ENCODE data around the gene ZNF593.

The ZNF593 gene

DNA sequence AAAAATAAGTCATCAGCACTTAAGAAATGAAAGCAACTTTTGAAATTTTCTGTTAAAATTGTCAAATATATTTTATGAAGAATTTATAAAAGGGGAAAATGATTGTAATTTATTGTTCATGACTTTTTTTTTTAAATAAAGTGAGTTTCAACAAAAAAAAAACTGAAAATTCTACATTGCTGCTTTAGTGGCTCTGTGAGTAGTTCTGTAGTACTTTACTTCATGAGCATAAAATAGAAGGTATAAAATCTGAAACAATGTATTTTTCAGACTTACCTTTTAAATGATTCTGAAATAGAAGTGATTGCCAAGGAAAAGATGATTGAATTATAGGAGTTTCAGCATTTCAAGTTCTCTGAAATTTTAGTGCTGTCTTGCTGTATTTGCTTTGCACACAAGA is 44.3 kb upstream of the ZNF593 start:
- H3K27ac Mint-ChIP-seq = no peak overlapping the region

DNA sequence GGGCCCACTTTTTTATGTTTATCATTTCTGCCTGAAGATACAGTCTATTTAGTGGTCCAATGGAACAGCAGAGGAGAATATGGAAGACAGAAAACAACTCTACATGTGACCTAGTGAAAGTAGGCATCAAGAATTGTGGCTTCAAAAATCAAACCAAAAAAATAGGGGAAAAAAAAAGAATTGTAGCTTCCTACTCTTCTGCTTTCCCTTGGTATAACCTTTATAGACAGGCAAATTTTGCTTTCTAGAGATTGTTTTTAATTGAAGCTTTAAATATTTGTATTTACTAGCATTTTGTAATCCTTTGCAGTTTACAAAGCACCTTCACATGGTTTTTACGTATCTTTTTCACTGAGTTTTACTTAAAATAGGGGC is 43.8 kb upstream of the ZNF593 start:
- Mint-ChIP-seq H3K27me3 (ENCODE audit: low read depth) (no peaks in the 10 kb centered on the region), H3K27ac (no peak overlapping the region), H3K9me3 (no peaks in the 10 kb centered on the region)

More for the DNA sequence above, 44.3 kb upstream of the ZNF593 start:
- H3K4me3 Mint-ChIP-seq = no peak overlapping the region
- TF ChIP-seq, protein P1, sequence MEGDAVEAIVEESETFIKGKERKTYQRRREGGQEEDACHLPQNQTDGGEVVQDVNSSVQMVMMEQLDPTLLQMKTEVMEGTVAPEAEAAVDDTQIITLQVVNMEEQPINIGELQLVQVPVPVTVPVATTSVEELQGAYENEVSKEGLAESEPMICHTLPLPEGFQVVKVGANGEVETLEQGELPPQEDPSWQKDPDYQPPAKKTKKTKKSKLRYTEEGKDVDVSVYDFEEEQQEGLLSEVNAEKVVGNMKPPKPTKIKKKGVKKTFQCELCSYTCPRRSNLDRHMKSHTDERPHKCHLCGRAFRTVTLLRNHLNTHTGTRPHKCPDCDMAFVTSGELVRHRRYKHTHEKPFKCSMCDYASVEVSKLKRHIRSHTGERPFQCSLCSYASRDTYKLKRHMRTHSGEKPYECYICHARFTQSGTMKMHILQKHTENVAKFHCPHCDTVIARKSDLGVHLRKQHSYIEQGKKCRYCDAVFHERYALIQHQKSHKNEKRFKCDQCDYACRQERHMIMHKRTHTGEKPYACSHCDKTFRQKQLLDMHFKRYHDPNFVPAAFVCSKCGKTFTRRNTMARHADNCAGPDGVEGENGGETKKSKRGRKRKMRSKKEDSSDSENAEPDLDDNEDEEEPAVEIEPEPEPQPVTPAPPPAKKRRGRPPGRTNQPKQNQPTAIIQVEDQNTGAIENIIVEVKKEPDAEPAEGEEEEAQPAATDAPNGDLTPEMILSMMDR (IDR thresholded peaks at IDR 0.05; ENCODE audit: unreplicated experiment in 3 of 3) = no peak
- no peaks in the 10 kb centered on the region for H3K9me3 Mint-ChIP-seq
- H3K36me3 Mint-ChIP-seq (ENCODE audit: low read depth) = peaks cover 18% of the 10 kb centered on the region
- H3K27me3 Mint-ChIP-seq (ENCODE audit: low read depth) = no peaks in the 10 kb centered on the region
- peaks cover 6% of the 10 kb centered on the region for H3K4me1 Mint-ChIP-seq

DNA sequence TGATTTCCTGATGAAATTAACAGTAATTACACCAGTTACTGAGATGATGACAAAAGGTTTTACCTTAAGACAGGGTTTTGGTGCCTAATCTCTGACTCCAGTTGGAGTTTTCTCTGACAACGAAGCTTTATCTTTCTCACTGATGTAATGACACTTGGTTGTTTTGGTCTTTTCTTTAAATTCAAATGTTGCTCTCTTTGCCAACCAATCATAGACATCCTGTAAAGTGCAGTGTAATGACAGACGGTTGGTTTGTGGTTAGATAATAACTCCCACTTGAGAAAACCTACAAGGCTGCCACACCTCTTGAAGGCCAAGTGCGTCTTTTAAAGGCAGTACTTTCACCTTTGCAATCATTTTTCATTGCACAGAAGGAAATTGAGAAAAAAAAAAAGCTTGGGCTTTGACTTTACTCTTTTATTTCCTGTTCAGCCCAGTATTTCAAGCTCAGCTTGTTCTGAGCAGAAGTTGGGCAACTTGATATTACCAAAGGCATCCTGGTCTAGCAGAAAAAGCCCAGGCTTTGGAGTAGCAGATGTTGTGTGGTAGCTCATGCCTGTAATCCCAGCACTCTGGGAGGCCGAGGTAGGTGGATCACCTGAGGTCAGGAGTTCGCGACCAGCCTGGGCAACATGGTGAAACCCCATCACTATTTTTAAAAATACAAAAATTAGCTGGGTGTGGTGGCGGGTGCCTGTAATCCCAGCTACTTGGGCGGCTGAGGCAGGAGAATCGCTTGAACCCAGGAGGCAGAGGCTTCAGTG is 43.2 kb upstream of the ZNF593 start:
- peaks cover 17% of the 10 kb centered on the region for H3K36me3 Mint-ChIP-seq (ENCODE audit: low read depth)
- H3K4me1 Mint-ChIP-seq = peaks cover 6% of the 10 kb centered on the region

More for the DNA sequence above, 43.8 kb upstream of the ZNF593 start:
- TF ChIP-seq, protein P1 (IDR thresholded peaks at IDR 0.05; ENCODE audit: unreplicated experiment in 3 of 3) = no peak
- H3K36me3 Mint-ChIP-seq (ENCODE audit: low read depth) = peaks cover 17% of the 10 kb centered on the region
- H3K4me1 Mint-ChIP-seq = peaks cover 6% of the 10 kb centered on the region
- H3K4me3 Mint-ChIP-seq = no peak overlapping the region

DNA sequence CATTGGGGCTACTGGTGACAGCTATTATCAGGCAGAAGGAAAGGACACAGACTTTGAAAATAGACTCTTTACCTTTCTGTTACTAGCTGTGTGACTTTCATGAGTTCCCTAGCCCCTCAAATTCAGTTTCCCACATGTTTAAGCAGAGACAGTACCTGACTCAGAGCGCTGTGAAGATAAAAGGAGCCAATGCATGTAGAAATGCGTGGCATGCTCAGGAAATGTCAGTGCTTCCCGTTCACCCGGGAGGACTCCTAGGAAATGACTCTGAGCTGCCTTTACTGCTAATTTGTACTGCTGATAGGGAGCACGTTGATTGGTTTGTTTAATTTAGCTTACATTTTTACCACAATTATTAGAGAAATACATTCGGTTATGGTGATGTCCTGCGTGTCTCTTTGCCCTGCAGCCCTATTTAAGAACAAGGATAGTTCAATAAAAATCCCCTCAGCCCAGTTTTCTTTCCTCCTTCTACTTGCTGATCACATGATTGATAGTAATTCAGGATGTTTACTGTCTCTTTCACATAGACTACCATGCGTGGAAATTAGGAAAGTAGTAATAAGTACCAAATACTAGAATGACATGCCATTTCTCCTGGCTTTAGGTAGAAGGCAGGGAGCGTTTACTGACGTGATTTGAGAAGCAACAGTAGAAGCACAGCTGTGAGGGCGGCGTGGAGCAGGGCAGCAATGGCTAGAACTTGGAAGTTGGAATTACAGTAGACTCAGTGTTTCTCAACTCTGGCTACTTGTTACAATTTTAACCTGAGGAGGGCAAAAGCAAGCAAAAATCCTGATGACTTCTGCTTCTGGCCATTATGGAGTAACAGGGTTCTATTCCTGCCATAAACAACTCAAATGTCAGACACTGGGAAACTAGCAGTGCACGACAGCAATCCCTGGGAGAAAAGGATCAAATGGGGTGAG is 42.2 kb upstream of the ZNF593 start:
- H3K4me1 Mint-ChIP-seq = peaks cover 6% of the 10 kb centered on the region

More for the DNA sequence above, 43.2 kb upstream of the ZNF593 start:
- Mint-ChIP-seq H3K9me3 (no peaks in the 10 kb centered on the region), H3K27me3 (ENCODE audit: low read depth) (no peaks in the 10 kb centered on the region), H3K4me3 (no peak overlapping the region), H3K27ac (no peak overlapping the region)
- TF ChIP-seq, protein P1 (IDR thresholded peaks at IDR 0.05; ENCODE audit: unreplicated experiment in 3 of 3) = no peak

DNA sequence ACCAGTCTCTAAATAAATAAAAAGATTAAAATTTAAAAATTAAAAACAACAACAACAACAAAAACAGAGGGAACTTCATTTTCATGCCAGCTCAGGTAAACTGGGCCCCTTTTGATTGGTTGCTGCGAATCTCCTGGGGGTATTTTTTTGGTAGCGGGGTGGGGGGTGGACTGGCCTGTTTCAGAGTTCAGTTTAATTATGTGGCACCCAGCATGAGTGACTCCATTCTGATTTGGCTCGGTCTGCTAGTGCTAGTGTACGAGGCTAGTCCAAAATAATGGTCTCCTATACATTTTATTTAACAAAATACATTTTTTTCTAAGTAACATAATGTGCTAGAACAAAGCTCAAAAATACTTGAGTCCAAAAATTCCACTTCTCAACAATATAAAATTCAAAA is 39.9 kb upstream of the ZNF593 start:
- Mint-ChIP-seq H3K4me3 (no peak overlapping the region), H3K4me1 (peaks cover 6% of the 10 kb centered on the region), H3K27ac (no peak overlapping the region), H3K9me3 (peaks cover 2% of the 10 kb centered on the region), H3K27me3 (ENCODE audit: low read depth) (no peaks in the 10 kb centered on the region), H3K36me3 (ENCODE audit: low read depth) (no peaks in the 10 kb centered on the region)
- TF ChIP-seq, protein P1 (IDR thresholded peaks at IDR 0.05; ENCODE audit: unreplicated experiment in 3 of 3) = no peak

More for the DNA sequence above, 42.2 kb upstream of the ZNF593 start:
- Mint-ChIP-seq H3K4me3 (no peak overlapping the region), H3K9me3 (peaks cover 2% of the 10 kb centered on the region), H3K27me3 (ENCODE audit: low read depth) (no peaks in the 10 kb centered on the region), H3K27ac (no peak overlapping the region), H3K36me3 (ENCODE audit: low read depth) (peaks cover 8% of the 10 kb centered on the region)
- TF ChIP-seq, protein P1 (IDR thresholded peaks at IDR 0.05; ENCODE audit: unreplicated experiment in 3 of 3) = no peak

Data from nephron (organoid).